Activated naive CD8-positive, alpha-beta T cell treated with anti-CD3 and anti-CD28 coated beads, Interleukin-2, amount 10 ng/mL, durations not matched to agents 7 days and 5 days (primary cell): ENCODE measurements around the gene DNAJB14. TPM values are rescaled to one million over a fixed set of nuclear protein-coding genes. Genes with fewer than 3 reads are reported as not detected.
"Not testable (repeated sequence)": the region's sequence is repeated elsewhere in the genome, so short reads cannot be mapped to it uniquely, and the experiment has no call there.

ENCODE experiments used
- ATAC-seq: fragments of 150-1000 bp; cut with Tn5 transposase; one replicate; pipeline ENCODE4 v1.10.0; 2021; ENCODE audit warnings: low read depth, moderate library complexity
- POLR2A ChIA-PET: fragments of 350-600 bp; sonication (Branson Sonifier 250); formaldehyde crosslinking; loops from one replicate; lab custom pipeline; 2021; ENCODE audit warnings: antibody characterized with exemption; lab: Charles Lee
- DNase-seq: peaks from one replicate; pipeline ENCODE4 v3.0.0; 2021
- H3K27ac Mint-ChIP-seq: one replicate; pipeline ENCODE4 v1.8.0; 2022; ENCODE audit warnings: mild to moderate bottlenecking, mixed read lengths
- H3K27me3 Mint-ChIP-seq: one replicate; pipeline ENCODE4 v1.8.0; 2022; ENCODE audit warnings: mild to moderate bottlenecking, moderate library complexity, mixed read lengths
- H3K36me3 Mint-ChIP-seq: one replicate; pipeline ENCODE4 v1.8.0; 2021; ENCODE audit warnings: mild to moderate bottlenecking, mixed read lengths
- H3K4me1 Mint-ChIP-seq: one replicate; pipeline ENCODE4 v1.8.0; 2021; ENCODE audit warnings: mixed read lengths
- H3K4me3 Mint-ChIP-seq: one replicate; pipeline ENCODE4 v1.8.0; 2022; ENCODE audit warnings: mild to moderate bottlenecking, moderate library complexity, mixed read lengths
- H3K9me3 Mint-ChIP-seq: one replicate; pipeline ENCODE4 v1.8.0; 2021; ENCODE audit warnings: mixed read lengths
- total RNA-seq, 2 experiments: library from RNA; stranded (reverse); gene quantifications; one replicate each; pipeline ENCODE4 v1.2.3, GENCODE V29; 2021

The DNAJB14 gene
- total RNA-seq, 2 experiments from 2014 or later: 61.6 to 76.0 TPM

DNA sequence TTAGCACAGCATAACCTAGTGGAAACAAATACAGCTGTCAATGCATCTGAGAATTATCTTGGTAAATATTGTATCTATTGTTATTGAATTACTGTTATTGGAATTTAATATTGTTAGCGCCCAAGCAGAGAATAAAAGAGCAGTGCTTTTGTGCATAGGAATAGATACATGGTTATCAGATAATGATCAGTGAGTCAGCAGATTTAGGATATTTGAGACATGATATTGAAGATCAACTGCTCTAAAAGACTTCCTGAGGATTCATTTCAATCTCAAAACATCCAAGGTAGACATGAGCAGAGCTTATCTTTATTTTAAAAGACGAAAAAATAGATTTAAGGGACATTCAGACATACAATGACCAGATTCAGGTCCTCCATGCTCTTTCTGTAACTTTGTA lies 14.2 kb upstream of the DNAJB14 start:
- H3K9me3 Mint-ChIP-seq: peaks cover 6% of the 10 kb centered on the region
- POLR2A ChIA-PET: no interaction called here
- ATAC-seq: no peak

GRCh38 chr4:99958207-99958606 lies 11.8 kb upstream of the DNAJB14 start:
- ATAC-seq, H3K4me3 Mint-ChIP-seq, H3K9me3 Mint-ChIP-seq, H3K27me3 Mint-ChIP-seq, POLR2A ChIA-PET, H3K27ac Mint-ChIP-seq, DNase-seq, H3K4me1 Mint-ChIP-seq: not testable (repeated sequence)
- H3K36me3 Mint-ChIP-seq: peaks cover 16% of the 10 kb centered on the region

More for the DNA sequence above, 14.2 kb upstream of the DNAJB14 start:
- Mint-ChIP-seq H3K27me3 (peaks cover 7% of the 10 kb centered on the region), H3K36me3 (peaks cover 17% of the 10 kb centered on the region), H3K4me1 (peaks cover 6% of the 10 kb centered on the region), H3K4me3 (no peak overlapping the region), H3K27ac (no peak overlapping the region)
- no peak for DNase-seq

DNA sequence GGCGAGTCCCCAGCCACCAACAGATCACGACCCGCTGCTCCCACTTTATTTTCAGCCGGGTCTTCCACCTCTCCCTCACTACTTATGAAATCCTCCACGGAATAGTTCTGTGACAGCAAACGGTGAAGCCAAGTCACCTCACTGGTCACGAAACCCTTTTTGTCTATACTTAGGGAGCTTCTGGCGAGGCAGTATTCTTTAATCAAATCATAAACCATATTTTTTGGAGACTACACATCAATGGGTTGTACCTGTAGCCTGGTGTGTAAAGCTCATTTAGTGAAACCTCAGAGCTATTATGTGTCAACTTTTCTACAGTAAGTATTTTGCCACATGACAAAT lies 4.5 kb upstream of the DNAJB14 start:
- H3K36me3 Mint-ChIP-seq: peaks cover 18% of the 10 kb centered on the region
- POLR2A ChIA-PET: interaction anchor here (0.9 to 2.4 kb wide), 7 partner anchors 11 to 443 kb away, joined by 3 to 11 read pairs (median 5); partner anchors contain the start of genes DAPP1 and LAMTOR3
- no peak overlapping the region for H3K27ac Mint-ChIP-seq
- DNase-seq (no peak), ATAC-seq (no peak)
- H3K9me3 Mint-ChIP-seq: no peaks in the 10 kb centered on the region
- no peak overlapping the region for H3K4me3 Mint-ChIP-seq
- H3K4me1 Mint-ChIP-seq: peaks cover 21% of the 10 kb centered on the region
- no peaks in the 10 kb centered on the region for H3K27me3 Mint-ChIP-seq

DNA sequence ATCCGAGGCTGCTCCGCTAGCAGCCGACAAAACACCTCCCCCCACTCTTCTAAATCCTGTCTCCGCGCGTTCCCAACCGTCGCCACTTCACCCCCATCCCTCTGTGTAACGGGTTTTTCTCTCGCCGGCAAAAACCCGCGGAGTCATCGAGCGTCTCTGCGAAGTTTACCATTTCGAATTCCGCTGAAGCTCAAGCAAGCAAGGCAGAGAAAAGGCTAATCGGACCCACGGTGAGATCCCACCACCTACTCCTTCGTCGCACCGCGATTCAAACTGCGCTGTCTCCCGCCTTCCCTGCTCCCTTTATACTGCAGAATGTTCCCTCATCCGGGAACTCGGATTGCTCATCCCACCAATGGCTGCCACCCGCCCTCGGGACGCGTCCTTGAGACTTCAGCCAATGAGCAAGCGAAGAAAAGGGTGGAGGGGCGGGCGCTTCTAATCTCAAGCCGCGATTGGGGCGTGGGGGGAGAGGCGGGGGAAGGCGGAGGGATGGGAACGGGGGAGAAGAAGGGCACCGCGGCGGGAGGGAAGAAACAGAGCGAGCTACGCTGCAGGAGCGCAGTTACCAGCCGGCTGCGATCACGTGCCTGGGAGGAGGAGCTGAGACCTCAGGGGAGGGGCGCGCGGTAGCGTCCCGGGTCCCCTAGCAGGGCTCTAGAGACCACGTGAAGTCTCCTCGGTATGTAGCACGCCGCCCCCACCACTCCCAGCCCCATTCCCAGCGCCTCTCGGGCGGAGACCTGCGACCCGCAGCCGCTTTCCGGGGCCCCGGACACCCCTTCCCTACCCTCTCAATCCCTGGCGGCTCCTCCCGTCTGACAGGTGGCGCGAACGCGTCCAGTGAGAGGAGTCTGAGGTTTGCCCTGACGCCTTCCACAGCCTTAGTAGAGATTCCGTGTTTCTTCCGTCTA lies 3.8 kb upstream of the DNAJB14 start, which contains the start of gene H2AZ1:
TSS of gene H2AZ1 (minus strand) at position 277 of the 914 bp plus-strand sequence. CDS start at position 172, 105 bp downstream.
- ATAC-seq (peak; percentile 68), DNase-seq (peak; percentile 90)
- H3K4me1 Mint-ChIP-seq: peaks cover 26% of the 10 kb centered on the region
- H3K4me3 Mint-ChIP-seq: no peak within 1 kb of the TSS
- no peaks in the 10 kb centered on the region for H3K27me3 Mint-ChIP-seq
- POLR2A ChIA-PET: interaction anchor here (0.6 to 2.4 kb wide), 11 partner anchors 10 to 1681 kb away, joined by 3 to 11 read pairs (median 4); partner anchors contain the start of genes ADH5, EIF4E and LAMTOR3
- H3K36me3 Mint-ChIP-seq: peaks cover 20% of the 10 kb centered on the region
- H3K27ac Mint-ChIP-seq: no peak within 1 kb of the TSS
- H3K9me3 Mint-ChIP-seq: no peaks in the 10 kb centered on the region

GRCh38 chr4:99949034-99949998 lies 2.9 kb upstream of the DNAJB14 start:
- Mint-ChIP-seq H3K27me3 (no peaks in the 10 kb centered on the region), H3K4me1 (peaks cover 31% of the 10 kb centered on the region), H3K9me3 (no peaks in the 10 kb centered on the region), H3K27ac (no peak overlapping the region), H3K36me3 (peaks cover 27% of the 10 kb centered on the region), H3K4me3 (no peak overlapping the region)
- ATAC-seq: peak; percentile 26
- peak; percentile 83 for DNase-seq
- POLR2A ChIA-PET: interaction anchor here (0.6 to 1.6 kb wide), 12 partner anchors 17 to 1020 kb away, joined by 3 to 9 read pairs (median 4); partner anchors contain the start of genes ADH5, DAPP1, EIF4E and LAMTOR3

DNA sequence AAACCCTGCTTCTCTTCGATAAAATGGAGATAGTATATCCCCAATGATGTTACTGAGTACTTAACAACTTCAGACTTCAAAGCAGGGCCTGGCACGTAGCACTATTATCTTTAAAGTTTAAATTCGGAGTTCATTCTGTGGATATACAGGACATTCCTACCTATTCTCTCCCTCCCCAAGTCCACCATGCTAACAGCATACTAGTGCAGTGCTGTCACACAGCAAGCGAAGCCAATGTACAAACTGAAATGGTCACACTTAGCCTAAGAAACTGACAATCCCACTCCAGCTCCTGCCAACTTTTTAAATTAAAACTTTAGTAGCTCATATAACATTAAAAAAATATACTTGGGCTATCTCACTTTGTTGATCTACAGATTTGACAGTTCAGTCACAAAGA lies 1.2 kb upstream of the DNAJB14 start:
- Mint-ChIP-seq H3K9me3 (no peaks in the 10 kb centered on the region), H3K4me1 (peaks cover 46% of the 10 kb centered on the region), H3K27me3 (no peaks in the 10 kb centered on the region), H3K4me3 (no peak overlapping the region), H3K36me3 (peaks cover 41% of the 10 kb centered on the region), H3K27ac (peak overlapping the region; percentile 99)
- DNase-seq (no peak), ATAC-seq (no peak)
- POLR2A ChIA-PET: interaction anchor here (0.7 to 2.4 kb wide), 9 partner anchors 53 to 1176 kb away, joined by 3 to 31 read pairs (median 4); partner anchors contain the start of genes DAPP1, LAMTOR3 and METAP1

DNA sequence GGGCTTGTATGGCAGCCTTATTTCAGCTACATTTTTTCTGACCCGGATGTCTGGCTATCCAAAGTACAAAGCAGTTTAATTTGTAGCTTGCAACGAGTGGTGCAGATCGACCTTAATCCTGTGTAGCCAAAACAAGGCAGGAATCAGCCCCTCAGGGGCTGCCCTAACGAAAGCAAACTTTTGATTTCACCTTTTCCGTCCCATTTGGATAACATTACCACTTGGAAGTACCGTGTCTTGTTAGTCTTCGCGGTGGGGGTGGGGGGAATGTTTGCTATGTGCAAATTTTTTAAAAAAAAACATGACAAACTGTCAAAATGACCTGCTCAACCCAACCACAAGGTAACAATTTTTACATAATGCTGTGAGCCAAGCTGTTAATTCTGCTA lies 766 bp upstream of the DNAJB14 start:
- POLR2A ChIA-PET: interaction anchor here (0.6 to 2.4 kb wide), 14 partner anchors 19 to 1888 kb away, joined by 3 to 31 read pairs (median 4); partner anchors contain the start of genes DAPP1, LAMTOR3 and METAP1
- Mint-ChIP-seq H3K4me3 (no peak overlapping the region), H3K27ac (peak overlapping the region; percentile 99), H3K9me3 (no peaks in the 10 kb centered on the region), H3K36me3 (peaks cover 41% of the 10 kb centered on the region), H3K27me3 (no peaks in the 10 kb centered on the region), H3K4me1 (peaks cover 45% of the 10 kb centered on the region)
- ATAC-seq (no peak), DNase-seq (no peak)

GRCh38 chr4:99945718-99946355 lies 581 bp downstream of the DNAJB14 start:
- peak overlapping the region; percentile 98 for H3K27ac Mint-ChIP-seq
- peak overlapping the region; percentile 98 for H3K4me3 Mint-ChIP-seq
- H3K27me3 Mint-ChIP-seq: no peaks in the 10 kb centered on the region
- no peak for DNase-seq
- H3K4me1 Mint-ChIP-seq: peaks cover 43% of the 10 kb centered on the region
- H3K36me3 Mint-ChIP-seq: peaks cover 47% of the 10 kb centered on the region
- ATAC-seq: peak; percentile 1
- no peaks in the 10 kb centered on the region for H3K9me3 Mint-ChIP-seq
- POLR2A ChIA-PET: interaction anchor here (0.8 to 2.4 kb wide), 17 partner anchors 10 to 858 kb away, joined by 3 to 31 read pairs (median 4); partner anchors contain the start of genes DAPP1 and LAMTOR3

GRCh38 chr4:99943904-99944437 lies 2.4 kb downstream of the DNAJB14 start:
- H3K27ac Mint-ChIP-seq: no peak overlapping the region
- no peak for ATAC-seq
- no peaks in the 10 kb centered on the region for H3K9me3 Mint-ChIP-seq
- peaks cover 52% of the 10 kb centered on the region for H3K36me3 Mint-ChIP-seq
- peak overlapping the region; percentile 58 for H3K4me3 Mint-ChIP-seq
- H3K4me1 Mint-ChIP-seq: peaks cover 45% of the 10 kb centered on the region
- POLR2A ChIA-PET: interaction anchor here (2.0 kb wide), 1 partner anchor 50 kb away, joined by 5 read pairs; the partner anchor contains the start of gene LAMTOR3
- no peak for DNase-seq
- H3K27me3 Mint-ChIP-seq: no peaks in the 10 kb centered on the region

DNA sequence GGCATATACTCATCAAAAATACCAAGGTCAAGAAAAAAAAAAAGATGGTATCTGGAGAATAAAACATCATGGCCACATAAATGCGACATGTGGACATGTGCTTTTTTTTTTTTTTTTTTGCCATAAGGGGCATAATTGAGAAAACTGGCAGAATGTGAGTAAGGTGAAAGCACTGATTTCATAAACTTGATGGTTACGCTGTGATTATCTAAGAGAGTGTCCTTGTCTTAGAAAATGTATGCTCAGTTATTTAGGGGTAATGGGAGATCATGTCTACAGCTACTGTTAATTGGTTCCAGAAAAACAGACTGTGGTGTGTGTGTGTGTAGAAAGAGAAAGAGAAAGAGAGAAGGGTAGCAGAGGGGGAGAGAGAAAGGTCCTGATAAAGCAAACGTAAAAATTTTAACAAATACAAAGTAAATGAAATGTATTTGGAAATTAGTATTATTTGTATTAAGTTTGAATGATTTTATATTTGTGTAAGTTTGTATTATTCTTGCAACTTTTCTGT lies 8.1 kb downstream of the DNAJB14 start:
- ATAC-seq (no peak), DNase-seq (no peak)
- no peaks in the 10 kb centered on the region for H3K27me3 Mint-ChIP-seq
- H3K9me3 Mint-ChIP-seq: peaks cover 3% of the 10 kb centered on the region
- peaks cover 56% of the 10 kb centered on the region for H3K36me3 Mint-ChIP-seq
- no peak overlapping the region for H3K27ac Mint-ChIP-seq
- H3K4me1 Mint-ChIP-seq: peaks cover 22% of the 10 kb centered on the region
- POLR2A ChIA-PET: no interaction called here
- no peak overlapping the region for H3K4me3 Mint-ChIP-seq

- Mint-ChIP-seq H3K27ac (no peak overlapping the region), H3K4me1 (peaks cover 23% of the 10 kb centered on the region), H3K27me3 (no peaks in the 10 kb centered on the region), H3K9me3 (peaks cover 3% of the 10 kb centered on the region), H3K36me3 (peaks cover 62% of the 10 kb centered on the region), H3K4me3 (no peak overlapping the region)
- DNase-seq (no peak), ATAC-seq (no peak)
- POLR2A ChIA-PET: interaction anchor here (1.3 kb wide), 1 partner anchor 11 kb away, joined by 4 read pairs; the partner anchor contains the start of gene DNAJB14
Observed at GRCh38 chr4:99934891-99935290, 11.5 kb downstream of the DNAJB14 start.

DNA sequence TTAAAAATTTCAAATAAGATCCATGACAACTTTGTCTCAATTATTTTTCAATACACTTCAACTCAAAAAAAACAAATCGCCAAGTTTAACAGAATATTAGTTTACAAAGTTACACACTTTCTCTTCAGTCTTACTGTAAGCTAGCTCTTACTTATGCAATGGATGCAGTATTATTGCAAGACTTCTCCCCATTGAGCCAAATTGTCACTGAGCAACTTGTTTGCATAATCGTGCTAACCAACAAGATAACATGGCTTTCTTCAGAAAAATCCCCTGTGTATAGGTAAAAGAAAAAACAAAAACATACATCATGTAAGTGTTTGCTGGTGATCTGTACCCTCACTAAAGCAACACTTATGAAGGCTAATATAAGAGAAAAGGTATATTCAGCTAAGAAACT lies 18.9 kb downstream of the DNAJB14 start:
- POLR2A ChIA-PET: interaction anchor here (0.9 kb wide), 1 partner anchor 19 kb away, joined by 3 read pairs; the partner anchor contains the start of gene DNAJB14
- Mint-ChIP-seq H3K27me3 (no peaks in the 10 kb centered on the region), H3K4me1 (peaks cover 19% of the 10 kb centered on the region), H3K9me3 (no peaks in the 10 kb centered on the region), H3K27ac (no peak overlapping the region), H3K4me3 (no peak overlapping the region), H3K36me3 (peaks cover 30% of the 10 kb centered on the region)
- no peak for DNase-seq
- ATAC-seq: no peak
